HG02973 (cell line): ENCODE results near the gene JPT1.
"Not testable (repeated sequence)": the region's sequence is repeated elsewhere in the genome, so short reads cannot be mapped to it uniquely, and the experiment has no call there.

Source experiments
- ATAC-seq: cut with Tn5 transposase; IDR thresholded peaks from one replicate; pipeline ENCODE4 v1.9.1; 2021; ENCODE audit warnings: moderate library complexity; ENCODE audit not compliant: unreplicated experiment

The JPT1 gene

DNA sequence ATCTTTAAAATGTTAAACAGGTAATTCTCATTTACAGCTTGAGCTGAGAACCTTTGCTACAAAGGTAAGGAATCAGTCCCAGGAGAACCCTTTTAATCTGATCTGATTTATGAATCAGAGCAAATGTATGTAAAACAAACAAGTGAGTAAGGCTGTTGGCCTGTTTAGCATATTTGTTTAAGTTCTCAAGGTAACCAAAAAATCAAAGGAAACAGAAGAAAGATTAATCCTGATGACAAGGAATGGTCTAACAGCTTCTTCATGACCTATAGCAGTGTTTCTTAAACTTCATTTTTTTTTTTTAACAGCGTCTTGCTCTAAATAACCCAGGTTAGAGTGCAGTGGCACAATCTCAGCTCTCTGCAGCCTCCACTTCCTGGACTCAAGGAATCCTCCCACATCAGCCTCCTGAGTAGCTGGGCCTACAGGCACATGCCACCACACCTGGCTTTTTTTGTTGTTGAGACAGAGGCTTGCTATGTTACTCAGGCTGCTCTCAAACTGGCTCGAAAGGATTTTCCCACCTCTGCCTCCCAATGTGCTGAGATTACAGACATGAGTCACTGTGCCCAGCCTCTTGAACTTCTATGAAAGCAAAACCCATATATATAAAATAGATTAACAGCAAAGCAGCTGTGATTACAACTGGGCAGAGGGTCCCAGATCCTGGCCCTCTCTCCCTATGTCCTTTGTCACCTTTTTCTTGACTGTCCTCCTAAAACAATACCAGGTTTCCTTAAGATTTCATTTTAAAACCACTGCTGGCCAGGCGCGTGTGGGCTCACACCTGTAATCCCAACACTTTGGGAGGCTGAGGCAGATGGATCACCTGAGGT lies 5.1 kb upstream of the JPT1 start:
- ATAC-seq, result no peak

DNA sequence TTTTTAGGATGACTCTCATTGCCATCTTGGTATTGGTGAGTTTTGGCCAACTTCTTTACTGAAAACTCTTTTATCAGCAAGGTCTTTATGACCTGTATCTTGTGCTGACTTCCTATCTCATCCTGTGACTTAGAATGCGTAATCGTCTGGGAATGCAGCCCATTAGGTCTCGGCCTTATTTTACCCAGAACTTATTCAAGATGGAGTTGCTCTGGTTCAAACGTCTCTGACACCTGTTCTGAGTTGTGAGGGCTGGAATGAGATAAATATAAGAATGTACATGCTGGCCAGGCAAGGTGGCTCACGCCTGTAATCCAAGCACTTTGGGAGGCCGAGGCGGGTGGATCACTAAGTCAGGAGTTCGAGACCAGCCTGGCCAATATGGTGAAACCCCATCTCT lies 4.2 kb upstream of the JPT1 start:
- not testable (repeated sequence) for ATAC-seq

DNA sequence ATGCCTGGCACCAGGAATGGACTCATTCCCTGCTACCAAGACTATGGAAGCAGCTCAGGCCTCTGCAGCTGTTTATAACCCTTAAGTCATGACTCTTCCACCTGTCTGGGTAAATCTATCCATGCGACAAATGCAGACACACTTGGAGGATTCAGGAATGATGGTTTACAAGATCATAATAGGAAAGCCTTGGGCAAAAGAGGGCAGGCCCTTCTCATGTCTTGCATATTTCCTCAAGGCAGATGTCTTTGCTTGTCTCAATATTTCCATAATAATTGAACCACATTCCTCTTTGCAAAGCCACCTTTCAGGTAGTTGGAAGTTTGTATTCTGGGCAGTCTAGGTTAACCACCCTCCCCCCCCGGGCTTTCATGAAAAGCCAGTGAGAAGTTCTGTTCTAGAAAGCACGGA lies 884 bp upstream of the JPT1 start:
- no peak for ATAC-seq

DNA sequence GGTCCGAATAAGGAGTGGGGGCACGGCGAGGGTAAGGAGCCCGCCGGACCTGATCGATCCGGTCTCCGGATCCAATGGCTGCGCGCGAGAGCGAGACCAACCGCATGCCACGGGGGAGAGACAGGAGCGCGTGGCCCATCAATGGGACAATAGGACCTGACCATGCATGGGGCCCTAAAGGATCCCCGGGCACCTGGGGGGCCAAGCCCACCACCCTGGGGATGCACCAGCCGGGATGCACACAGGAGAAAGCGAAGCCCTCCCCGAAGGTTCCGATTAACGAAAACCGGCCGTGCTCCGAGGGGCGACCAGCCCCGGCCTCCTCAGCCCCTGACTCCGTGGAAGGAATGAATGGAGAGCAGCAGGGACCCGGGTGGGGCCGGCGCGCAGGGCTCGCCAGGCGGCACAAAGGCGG lies 525 bp downstream of the JPT1 start:
- ATAC-seq, result peak; percentile 11

DNA sequence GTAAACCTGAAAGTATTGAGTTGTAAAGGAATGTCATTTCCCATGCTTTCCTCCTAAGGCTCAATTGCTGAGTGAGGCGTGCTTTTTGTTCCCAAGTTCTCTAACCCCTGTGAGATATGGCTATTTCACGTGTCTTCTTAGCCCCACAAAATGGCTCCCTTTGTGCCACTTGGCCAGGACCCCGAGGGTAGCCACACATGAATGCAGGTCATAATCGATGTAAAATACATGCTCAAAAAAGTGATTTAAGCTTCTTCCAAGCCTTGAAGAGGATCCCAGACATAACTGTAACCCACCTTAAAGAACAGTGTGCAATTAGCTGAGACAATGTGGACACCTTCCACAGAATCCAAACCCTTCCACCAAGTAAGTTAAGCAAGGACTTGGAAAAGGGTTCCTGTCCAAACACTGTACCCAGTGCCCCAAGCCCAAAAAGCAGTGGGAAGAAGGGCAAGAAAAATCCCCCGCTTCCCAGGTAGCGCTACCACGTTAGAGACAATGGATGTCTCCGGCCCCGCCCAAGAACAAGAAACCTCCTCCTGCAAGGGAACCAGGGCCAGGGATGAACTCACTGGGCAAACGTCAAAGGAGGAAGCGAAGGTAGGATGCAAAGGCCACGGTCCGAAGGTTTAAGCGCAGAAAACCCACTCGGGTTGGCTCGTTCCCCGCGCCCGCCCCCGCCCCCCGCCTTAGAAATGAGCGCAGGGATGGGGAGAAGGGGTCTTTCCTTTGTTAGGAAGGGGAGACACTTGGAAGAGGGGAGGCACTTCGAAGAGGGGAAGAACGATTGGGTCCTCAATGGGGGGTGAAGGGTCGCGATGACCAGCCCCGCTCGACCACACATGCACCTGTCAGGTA lies 1.2 kb downstream of the JPT1 start:
- no peak for ATAC-seq

DNA sequence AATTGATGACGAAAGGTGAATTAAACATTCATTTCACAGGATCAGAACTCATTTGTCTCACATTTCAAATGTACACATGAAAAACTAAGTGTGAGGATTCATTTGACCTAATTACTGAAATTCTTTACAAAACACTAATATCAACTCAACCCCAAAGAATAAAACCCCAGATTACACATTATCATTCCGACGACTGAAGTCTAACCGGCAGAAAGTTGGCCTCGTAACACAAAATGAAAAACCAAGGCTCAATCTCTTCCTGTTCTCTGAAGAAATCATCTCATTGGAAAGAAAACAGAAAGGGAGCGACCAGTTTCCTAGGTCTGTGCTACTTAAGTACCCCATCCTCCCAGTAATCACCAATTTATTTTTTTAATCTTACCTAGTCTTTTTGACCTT lies 1.8 kb downstream of the JPT1 start:
- no peak for ATAC-seq

DNA sequence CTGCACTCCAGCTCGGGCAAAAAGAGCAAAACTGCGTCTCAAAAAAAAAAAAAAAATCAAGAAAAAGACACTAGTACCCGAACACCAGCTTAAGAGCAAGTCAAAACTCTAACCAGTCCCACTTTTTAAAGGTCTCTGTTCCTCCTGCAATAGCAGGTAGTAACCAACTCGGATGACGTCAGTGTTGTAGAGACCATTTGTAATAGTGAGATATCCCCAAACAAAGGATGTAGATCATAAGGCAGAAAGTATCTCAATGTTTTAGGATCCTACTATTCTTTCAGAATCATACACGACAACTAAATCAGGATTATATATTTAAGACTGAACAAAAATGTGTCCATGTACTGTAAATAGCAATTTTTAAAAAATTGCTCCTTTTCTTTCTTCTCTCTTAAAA lies 2.4 kb downstream of the JPT1 start:
- ATAC-seq, result no peak

DNA sequence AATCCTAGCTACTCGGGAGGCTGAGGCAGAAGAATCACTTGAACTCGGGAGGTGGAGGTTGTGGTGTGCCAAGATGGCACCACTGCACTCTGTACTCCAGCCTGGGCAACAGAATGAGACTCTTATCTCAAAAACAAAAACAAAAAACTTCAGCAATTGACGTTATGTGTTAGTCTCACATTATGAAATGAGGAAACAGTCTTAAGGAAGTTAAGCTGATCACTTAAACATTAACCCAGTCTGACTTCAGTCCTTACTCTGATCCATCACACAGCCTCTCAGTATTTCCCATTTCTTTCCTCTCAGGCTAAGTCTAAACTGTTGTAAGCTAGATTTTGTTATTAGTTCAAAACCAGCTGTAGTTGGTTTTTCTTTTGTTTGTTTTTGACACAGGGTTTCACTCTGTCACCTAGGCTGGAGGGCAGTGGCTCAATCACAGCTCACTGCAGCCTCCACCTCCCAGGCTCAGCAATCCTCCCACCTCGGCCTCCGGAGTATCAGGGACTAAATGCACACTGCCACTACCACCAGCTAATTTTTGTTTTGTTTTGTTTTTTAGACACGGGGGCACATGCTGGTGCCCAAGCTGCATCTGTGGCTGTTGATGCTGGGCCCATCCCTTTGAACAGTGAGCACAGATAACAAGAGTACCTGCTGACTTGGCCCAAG lies 6.3 kb downstream of the JPT1 start:
- no peak for ATAC-seq

DNA sequence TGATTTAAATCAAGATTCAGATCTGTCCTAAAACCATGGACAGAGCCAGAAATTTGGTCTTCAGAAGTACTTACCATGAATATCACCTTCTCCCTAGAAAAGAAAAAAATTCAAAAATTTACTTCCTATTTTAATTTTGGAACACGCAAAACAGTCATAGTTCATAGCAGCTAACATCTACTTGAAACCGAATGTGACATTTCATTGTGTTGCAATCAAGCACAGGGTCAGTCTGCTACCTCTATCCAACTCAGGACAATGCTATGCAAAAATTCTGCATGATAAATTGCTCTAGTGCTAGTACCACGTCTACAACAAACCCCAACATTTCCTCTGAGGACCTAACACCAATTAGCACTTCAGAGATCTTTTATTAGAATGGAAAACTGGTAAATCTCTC lies 7.7 kb downstream of the JPT1 start:
- no peak for ATAC-seq

DNA sequence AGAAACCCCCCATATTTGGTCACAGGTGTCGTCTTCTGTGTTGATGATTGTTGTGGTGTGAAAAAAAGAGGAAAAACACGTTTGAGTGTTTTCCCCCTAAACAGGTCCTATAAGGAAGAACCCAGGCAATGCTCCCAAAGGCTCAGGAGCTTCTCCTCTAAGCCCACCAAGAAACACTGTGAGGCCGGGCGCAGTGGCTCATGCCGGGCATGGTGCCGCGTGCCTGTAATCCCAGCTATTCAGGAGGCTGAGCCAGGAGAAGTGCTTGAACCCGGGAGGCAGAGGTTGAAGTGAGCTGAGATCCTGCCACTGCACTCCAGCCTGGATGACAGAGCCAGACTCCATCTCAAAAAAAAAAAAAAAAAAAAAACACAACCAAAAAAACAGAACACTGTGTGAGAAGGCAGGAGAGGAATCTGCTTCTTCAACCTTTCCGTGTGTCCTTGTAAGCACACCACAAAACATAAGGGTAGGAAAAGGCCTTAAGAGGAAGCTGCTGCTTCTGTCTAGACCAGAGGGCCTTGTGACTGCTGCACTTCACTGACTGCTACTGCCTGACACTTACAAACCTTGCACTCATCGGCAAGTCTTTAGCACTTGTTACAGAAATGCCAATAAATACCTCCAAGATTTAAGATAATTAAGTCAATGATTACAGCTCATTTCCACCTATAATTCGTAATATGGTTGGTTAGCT lies 9.3 kb downstream of the JPT1 start:
- no peak for ATAC-seq

DNA sequence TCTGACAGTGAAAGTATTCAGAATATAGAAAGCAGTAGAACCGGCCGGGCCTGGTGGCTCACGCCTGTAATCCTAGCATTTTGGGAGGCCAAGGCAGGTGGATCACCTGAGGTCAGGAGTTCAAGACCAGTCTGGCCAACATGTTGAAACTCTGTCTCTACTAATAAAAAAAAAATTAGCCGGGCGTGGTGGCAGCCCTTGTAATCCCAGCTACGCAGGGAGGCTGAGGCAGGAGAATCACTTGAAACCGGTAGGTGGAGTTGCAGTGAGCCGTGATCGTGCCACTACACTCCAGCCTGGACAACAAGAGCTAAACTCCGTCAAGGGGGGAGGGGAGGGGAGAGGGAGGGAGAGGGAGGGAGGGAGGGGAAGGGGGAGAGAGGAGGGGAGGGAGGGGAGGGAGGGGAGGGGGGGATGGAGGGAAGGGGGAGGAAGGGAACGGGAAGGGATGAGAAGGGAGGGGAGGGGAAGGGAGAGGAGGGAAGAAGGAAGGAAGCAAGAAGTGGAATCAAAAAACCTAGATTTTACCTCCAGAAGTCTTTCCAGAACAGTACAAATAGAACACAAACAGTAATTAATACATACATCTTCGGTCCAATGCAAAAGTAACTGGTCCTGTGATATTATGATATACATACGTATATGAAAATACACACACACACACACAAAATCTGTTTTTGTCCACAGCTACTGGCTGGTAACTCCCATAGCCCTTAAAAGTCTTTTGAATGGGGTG lies 11.9 kb downstream of the JPT1 start:
- no peak for ATAC-seq

DNA sequence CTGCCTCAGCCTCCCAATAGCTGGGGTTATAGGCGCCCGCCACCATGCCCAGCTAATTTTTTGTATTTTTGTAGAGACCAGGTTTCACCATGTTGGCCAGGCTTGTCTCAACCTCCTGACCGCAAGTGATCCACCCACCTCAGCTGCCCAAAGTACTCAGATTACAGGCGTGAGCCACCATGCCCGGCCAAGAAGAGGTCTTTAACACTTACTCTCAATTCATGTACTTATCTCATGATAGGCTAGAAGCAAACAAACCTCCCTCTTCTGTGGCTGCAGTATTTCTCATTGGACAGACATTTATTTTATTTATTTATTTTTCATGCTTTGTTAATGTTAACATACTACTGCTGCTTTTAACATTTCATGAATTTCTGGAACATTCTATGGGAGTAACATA lies 15.8 kb downstream of the JPT1 start:
- no peak for ATAC-seq

DNA sequence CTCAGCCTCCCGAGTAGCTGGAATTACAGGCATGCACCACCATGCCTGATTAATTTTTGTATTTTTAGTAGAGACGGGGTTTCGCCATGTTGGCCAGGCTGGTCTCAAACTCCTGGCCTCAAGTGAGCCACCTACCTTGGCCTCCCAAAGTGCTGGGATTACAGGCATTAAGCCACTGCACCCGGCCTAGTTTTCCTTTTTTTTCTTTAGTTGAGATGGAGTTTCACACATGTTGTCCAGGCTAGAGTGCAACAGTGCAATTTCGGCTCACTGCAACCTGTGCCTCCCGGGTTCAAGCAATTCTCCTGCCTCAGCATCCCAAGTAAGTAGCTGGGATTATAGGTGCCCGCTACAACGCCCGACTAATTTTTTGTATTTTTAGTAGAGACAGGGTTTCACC lies 16.6 kb downstream of the JPT1 start:
- ATAC-seq, result not testable (repeated sequence)

DNA sequence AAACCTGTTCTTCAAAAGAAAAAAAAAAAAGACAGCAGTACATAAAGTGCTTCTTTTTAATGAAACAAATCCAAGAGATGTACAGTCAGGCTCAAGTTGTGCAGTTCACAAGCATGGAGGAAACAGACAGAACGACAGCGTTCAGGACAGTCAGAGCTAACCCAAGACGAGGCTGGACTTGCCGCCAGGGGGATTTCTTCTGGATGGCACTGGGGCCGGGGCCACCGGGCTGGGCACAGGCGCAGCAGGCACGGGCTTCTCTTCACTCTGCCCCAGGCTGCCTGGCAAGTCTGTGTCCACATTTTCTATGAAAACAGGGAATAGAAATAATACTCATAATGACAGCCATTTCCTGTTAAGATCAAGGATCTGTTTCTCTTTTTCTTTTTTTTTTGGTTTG lies 18.4 kb downstream of the JPT1 start:
- ATAC-seq, result no peak

DNA sequence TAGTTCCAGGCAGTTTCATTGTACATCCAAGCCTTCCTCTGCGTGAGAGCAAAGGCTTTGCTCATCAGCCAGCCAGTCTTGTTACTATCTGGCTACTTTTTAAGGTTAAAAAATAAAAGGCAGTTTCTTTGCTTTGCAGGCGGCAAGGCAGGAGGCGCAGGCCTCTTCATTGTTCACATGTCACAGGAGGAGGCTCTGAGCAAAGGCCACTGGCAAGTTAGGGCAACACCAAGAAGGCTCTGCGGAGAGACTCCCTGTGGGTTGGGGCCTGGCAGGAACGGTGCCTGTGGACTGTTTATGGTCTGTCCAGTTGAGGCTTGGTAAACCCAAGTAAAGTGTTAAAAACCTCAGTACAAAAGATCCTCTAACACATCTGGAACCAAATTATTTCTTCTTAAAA lies 18.9 kb downstream of the JPT1 start:
- no peak for ATAC-seq

DNA sequence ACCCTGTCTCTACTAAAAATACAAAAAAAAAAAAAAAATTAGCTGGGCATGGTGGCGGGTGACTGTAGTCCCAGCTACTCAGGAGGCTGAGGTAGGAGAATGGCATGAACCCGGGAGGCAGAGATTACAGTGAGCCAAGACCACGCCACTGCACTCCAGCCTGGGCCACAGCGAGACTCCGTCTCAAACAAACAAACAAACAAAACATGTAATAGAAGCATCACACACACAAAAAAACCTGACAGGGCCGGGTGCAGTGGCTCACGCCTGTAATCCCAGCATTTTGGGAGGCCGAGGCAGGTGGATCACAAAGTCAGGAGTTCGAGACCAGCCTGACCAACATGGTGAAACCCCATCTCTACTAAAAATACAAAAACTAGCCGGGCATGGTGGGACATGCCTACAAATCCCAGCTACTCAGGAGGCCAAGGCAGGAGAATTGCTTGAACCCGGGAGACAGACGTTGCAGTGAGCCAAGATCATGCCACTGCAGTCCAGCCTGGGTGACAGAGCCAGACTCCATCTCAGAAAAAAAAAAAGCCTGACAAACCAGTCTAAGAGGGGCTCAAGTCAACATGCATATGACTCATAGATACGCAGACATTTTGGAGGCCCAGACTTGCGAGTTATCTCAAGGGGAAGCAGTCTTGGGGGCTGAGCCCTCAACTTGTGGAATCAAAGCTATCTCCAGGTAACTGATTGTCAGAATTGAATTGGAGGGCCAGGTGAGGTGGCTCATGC lies 20.5 kb downstream of the JPT1 start:
- not testable (repeated sequence) for ATAC-seq

DNA sequence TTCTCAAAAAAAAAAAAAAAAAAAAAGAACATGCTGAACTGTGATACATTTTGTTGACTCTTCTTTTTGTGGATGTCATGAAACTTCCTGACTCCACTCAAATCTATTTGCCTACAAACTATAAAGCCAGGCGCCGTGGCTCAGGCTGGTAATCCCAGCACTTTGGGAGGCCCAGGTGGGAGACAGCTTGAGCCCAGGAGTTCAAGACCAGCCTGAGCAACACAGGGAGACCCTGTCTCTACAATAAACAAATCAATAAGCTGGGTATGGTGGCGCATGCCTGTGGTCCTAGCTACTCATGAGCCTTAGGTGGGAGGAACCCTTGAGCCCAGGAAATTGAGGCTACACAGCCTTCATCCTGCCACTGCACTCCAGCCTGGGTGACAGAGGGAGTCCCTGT lies 21.3 kb downstream of the JPT1 start:
- no peak for ATAC-seq

DNA sequence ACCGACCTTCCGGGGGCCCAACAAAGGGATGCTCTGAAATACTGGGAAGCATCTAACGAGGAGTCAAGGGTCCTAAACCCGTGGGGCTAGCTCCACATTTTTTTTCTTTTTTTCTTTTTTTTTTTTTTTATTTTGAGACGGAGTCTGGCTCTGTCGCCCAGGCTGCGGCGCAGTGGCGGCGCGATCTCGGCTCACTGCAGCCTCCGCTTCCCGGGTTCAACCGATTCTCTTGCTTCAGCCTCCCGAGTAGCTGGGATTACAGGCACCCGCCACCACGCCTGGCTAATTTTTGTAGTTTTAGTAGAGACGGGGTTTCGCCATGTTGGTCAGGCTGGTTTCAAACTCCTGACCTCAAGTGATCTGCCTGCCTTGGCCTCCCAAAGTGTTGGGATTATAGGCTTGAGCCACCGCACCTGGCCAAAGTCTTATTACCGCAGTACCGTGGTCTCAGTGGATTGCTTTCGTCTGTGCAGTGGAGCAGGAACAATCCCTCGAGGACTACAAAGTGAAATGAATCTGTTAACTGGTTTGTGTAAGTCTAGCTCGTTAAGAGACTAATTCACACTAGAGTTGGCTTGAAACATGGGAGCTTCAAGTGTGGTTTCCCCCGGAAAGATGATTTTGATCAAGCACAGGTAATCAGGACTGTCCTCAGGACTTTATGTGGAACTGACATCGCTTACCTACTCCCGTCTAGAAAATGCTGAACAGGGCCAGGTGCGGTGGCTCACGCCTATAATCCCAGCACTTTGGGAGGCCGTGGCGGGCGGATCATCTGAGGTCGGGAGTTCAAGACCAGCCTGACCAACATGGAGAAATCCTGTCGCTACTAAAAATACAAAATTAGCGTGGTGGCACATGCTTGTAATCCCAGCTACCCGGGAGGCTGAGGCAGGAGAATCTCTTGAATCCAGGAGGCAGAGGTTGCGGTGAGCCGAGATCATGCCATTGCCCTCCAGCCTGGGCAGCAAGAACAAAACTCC lies 22.0 kb downstream of the JPT1 start:
- not testable (repeated sequence) for ATAC-seq
